ENCODE results near the gene C16orf78.

GRCh38 chr16:49327466-49327865, 46.1 kb upstream of the C16orf78 start:
- TF ChIP-seq CTCF (conservative IDR thresholded peaks at IDR 0.05 in 1 of 2, IDR thresholded peaks at IDR 0.05 in 1 of 2; ENCODE audit: low read depth in 1 of 2, low read length in 2 of 2), result no peak
- no peak for TF ChIP-seq EZH2 (IDR thresholded peaks at IDR 0.05; ENCODE audit: low read length, missing control alignments)
